Epithelial cell of prostate (primary cell): ENCODE data around the gene BSPRY.

Experiments
- DNase-seq: peaks from one replicate; pipeline ENCODE4 v3.0.0-alpha.2; 2011; ENCODE audit warnings: low read depth, low spot score
- H3K27ac ChIP-seq: fragments of 450-650 bp; 2 replicates; pipeline ENCODE4 v1.5.1; 2017; ENCODE audit warnings: mild to moderate bottlenecking

BSPRY gene

GRCh38 chr9:113349445-113350094 lies at the start of gene BSPRY:
BSPRY (plus strand) TSS chr9:113349541; CDS start chr9:113349580, 39 bp downstream.
- no peak for DNase-seq
- H3K27ac ChIP-seq: no peak within 1 kb of the TSS

GRCh38 chr9:113299800-113300292 lies 49.5 kb upstream of the BSPRY start:
- DNase-seq: no peak
- no peak overlapping the region for H3K27ac ChIP-seq

GRCh38 chr9:113301548-113301947 lies 47.8 kb upstream of the BSPRY start:
- no peak overlapping the region for H3K27ac ChIP-seq
- DNase-seq: no peak

GRCh38 chr9:113302792-113303418 lies 46.4 kb upstream of the BSPRY start, which contains the start of gene RNF183:
RNF183 (minus strand) TSS chr9:113303376; CDS start chr9:113298184, 5,192 bp downstream.
- H3K27ac ChIP-seq: no peak within 1 kb of the TSS
- no peak for DNase-seq

- DNase-seq: no peak
- H3K27ac ChIP-seq: no peak overlapping the region
These were observed 42.8 kb upstream of the BSPRY start for GRCh38 chr9:113306566-113306965.

- no peak overlapping the region for H3K27ac ChIP-seq
These were observed 41.9 kb upstream of the BSPRY start for GRCh38 chr9:113307396-113307975.

GRCh38 chr9:113309204-113309813 lies 40.0 kb upstream of the BSPRY start:
- no peak overlapping the region for H3K27ac ChIP-seq
- DNase-seq: no peak

More at GRCh38 chr9:113307396-113307975, 41.9 kb upstream of the BSPRY start:
- DNase-seq: no peak

GRCh38 chr9:113310538-113310937 lies 38.8 kb upstream of the BSPRY start:
- no peak overlapping the region for H3K27ac ChIP-seq
- no peak for DNase-seq

- DNase-seq: no peak
- H3K27ac ChIP-seq: no peak overlapping the region
These were observed 37.4 kb upstream of the BSPRY start for GRCh38 chr9:113311961-113312360.

GRCh38 chr9:113313261-113313660 lies 36.1 kb upstream of the BSPRY start:
- DNase-seq: no peak
- H3K27ac ChIP-seq: no peak overlapping the region

GRCh38 chr9:113315231-113315630 lies 34.1 kb upstream of the BSPRY start:
- no peak overlapping the region for H3K27ac ChIP-seq
- DNase-seq: no peak

GRCh38 chr9:113316030-113316429 lies 33.3 kb upstream of the BSPRY start:
- H3K27ac ChIP-seq: no peak overlapping the region
- no peak for DNase-seq

GRCh38 chr9:113317777-113318176 lies 31.6 kb upstream of the BSPRY start:
- no peak for DNase-seq
- H3K27ac ChIP-seq: no peak overlapping the region

- no peak overlapping the region for H3K27ac ChIP-seq
- no peak for DNase-seq
These were observed 30.3 kb upstream of the BSPRY start for GRCh38 chr9:113319054-113319453.

GRCh38 chr9:113320051-113320450 lies 29.3 kb upstream of the BSPRY start:
- no peak overlapping the region for H3K27ac ChIP-seq
- no peak for DNase-seq

GRCh38 chr9:113322671-113323070 lies 26.7 kb upstream of the BSPRY start:
- no peak overlapping the region for H3K27ac ChIP-seq
- no peak for DNase-seq

GRCh38 chr9:113326230-113326629 lies 23.1 kb upstream of the BSPRY start:
- no peak overlapping the region for H3K27ac ChIP-seq
- no peak for DNase-seq

GRCh38 chr9:113328045-113328782 lies 21.1 kb upstream of the BSPRY start:
- no peak for DNase-seq
- H3K27ac ChIP-seq: no peak overlapping the region

GRCh38 chr9:113331780-113332179 lies 17.6 kb upstream of the BSPRY start:
- DNase-seq: no peak
- no peak overlapping the region for H3K27ac ChIP-seq

- H3K27ac ChIP-seq: no peak overlapping the region
- no peak for DNase-seq
These were observed 11.6 kb upstream of the BSPRY start for GRCh38 chr9:113337714-113338113.
